Activated CD4-positive, alpha-beta T cell treated with anti-CD3 and anti-CD28 coated beads for 24 hours (primary cell): ENCODE results near the gene CHD6.

Experiments used
- DNase-seq, 2 donors: peaks; one replicate each; pipeline ENCODE4 v3.0.0-alpha.2; 2020; ENCODE audit warnings: low read depth in 2 of 2

CHD6 gene

GRCh38 chr20:41592516-41593216, 25.5 kb downstream of the CHD6 start:
- DNase-seq = no peak

- no peak for DNase-seq
These were observed 30.2 kb downstream of the CHD6 start for GRCh38 chr20:41587956-41588355.

- DNase-seq = no peak
These were observed 30.7 kb downstream of the CHD6 start for GRCh38 chr20:41587523-41587922.

DNA sequence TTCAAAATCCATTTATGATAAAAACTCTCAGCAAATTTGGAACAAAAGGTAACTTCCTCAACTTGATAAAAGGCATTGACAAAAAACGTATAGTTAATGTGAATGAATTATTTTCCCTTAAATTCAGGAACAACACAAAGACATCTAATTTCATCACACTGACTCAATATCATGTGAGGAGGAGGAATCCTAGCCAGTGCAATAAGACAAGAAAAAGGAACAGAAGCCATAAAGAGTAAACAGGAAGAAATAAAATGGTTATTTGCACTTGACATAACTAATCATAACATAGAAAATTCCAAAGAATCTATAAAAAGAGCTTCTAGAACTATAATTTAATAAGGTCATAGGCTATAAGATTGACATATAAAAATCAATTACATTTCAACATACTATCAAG, 31.4 kb downstream of the CHD6 start:
- no peak for DNase-seq

- no peak for DNase-seq
These were observed 37.8 kb downstream of the CHD6 start for GRCh38 chr20:41580350-41580749.

DNA sequence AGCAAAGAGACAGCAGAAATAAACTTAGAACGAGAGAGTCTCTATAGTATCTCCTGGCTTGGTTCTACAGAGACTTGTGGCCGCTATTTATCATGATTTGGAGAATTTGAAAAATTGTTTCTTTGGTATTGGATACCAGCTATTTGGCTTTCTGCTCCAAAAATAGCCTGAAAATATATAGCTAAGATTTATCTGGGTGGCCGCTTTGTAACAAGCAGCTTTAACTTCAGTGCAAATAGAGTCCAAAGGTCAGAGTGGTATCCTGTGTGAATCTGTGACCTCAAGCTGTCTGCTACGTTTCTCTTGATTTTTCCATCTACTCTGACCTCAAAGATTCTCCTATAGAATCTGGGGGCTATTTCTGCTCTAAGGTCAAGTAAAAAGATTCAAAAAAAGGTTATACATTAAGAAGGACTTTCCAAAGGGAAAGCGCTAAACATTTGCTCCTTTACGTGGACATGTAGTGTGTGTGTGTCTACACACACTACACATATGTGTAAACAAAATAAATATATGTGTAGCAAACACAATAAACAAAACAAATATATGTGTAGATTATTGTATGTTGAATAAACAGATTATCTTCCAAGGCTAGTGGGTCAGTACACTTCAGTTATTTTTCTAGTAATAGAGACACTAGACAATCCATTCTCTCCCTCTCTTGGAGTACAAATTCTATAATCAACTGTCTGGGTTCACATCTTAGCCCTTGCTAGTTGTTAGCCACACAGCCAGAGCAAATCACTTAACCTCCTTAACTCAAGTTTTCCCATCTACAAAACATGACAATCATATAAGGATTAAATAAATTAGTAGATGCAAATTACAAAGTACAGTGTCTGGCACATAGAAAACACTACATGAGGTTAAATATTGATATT, 40.8 kb downstream of the CHD6 start:
- no peak for DNase-seq

- no peak for DNase-seq
These were observed 42.8 kb downstream of the CHD6 start for GRCh38 chr20:41575412-41575811.

- DNase-seq = no peak
These were observed 43.3 kb downstream of the CHD6 start for GRCh38 chr20:41574802-41575389.

- no peak for DNase-seq
These were observed 44.2 kb downstream of the CHD6 start for GRCh38 chr20:41573955-41574354.

DNA sequence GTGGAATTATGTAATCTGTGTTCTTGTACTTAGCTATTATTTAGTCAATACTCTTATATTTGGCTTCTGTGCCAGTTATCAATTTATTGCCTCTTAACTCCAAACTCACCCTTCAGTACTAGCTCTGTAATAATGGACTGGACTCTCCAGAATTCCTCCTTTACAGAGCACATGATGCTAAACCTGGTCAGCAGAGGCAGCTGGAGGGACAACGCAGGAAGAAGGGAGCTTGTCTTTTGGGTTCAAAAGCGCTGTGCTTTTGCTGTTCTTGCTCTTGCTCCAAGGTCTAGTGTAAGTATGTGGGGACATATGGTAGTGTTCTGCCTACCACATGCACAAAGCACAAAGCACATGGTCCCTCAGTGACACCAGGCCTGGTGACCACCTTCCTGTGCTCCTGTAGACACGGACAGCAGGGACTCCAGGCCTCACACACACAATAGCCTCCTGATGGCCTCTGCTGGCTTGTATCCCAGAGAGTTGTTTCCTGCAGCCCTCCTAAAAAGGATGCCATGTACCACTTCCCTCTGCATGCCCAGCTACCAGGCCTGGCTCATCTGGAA, 46.1 kb downstream of the CHD6 start:
- DNase-seq = no peak

DNA sequence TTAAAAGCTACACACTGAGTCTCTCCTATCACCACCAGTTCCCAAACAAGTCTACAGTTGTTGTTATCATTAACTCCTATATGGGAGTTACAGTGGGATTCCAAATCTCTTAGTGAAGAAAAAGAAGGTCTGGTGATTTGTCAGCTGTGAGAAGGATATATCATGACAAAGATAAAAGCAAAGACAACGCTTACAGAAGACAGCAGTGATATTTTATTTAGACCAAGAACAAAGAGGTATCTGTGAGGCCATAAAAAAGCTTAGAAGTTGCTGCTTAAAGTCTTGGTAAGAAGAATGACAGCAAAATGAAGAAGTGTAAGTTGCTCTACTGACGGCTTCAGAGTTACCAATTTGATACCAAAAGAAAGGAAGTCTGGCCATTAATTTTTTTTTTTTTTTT, 47.2 kb downstream of the CHD6 start:
- no peak for DNase-seq

- DNase-seq = no peak
These were observed 47.6 kb downstream of the CHD6 start for GRCh38 chr20:41570557-41570956.

DNA sequence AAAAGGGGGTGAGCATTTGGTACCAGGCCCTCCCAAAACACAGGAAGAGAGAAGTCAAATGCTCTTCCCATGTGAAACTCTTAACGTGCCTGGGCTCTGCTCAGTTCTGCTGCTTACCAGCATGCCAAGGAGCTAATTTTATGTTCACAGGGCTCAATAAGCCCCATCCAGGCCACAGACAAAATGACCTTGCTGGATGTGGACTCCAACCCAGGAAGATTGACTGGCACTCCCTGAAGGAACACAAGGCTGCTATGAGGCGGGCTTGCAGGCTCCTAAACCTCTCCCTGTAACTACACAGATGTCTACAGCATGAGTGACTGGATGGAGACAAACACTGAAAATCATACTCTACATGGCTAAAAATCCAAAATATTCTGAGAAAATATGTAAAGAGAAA, 50.6 kb downstream of the CHD6 start:
- no peak for DNase-seq

- DNase-seq = no peak
These were observed 51.2 kb downstream of the CHD6 start for GRCh38 chr20:41566896-41567527.

DNA sequence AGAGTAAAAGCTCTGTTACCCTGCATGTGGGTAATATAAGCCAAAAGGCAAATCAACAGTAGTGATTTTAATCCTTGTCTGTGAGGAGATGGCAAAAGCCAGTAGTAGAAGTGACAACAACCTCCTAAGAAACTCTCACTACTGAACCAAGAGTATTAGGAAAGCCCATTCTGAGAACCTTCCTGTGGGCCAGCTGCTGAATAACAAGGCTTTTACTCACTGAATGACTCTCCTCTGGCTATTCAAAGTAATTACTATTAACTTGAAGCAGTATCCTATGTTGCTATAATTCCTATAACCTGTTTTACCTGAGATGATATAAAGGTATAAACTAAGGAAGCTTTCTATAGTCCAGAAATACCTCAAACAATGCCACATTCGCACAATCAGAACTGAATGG, 55.1 kb downstream of the CHD6 start:
- DNase-seq = no peak

DNA sequence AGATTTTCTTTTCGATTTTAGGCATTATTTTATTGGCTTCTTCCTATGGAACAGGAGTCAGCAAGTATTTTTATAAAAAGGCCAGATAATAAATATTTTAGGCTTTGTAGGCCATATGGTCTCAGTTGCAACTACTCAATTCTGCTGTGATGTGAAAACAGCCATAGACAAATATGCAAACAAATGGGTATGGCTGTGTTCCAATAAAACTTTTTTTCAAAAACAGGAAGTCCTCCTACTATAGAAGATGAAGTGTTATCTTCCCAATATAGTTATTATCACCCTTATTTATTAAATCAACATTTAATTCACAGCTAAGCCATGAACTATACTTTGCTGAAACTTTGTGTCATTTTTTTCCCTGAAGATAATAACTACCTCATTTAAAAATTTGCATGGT, 57.2 kb downstream of the CHD6 start:
- DNase-seq = no peak

- DNase-seq = no peak
These were observed 58.5 kb downstream of the CHD6 start for GRCh38 chr20:41559658-41560057.

DNA sequence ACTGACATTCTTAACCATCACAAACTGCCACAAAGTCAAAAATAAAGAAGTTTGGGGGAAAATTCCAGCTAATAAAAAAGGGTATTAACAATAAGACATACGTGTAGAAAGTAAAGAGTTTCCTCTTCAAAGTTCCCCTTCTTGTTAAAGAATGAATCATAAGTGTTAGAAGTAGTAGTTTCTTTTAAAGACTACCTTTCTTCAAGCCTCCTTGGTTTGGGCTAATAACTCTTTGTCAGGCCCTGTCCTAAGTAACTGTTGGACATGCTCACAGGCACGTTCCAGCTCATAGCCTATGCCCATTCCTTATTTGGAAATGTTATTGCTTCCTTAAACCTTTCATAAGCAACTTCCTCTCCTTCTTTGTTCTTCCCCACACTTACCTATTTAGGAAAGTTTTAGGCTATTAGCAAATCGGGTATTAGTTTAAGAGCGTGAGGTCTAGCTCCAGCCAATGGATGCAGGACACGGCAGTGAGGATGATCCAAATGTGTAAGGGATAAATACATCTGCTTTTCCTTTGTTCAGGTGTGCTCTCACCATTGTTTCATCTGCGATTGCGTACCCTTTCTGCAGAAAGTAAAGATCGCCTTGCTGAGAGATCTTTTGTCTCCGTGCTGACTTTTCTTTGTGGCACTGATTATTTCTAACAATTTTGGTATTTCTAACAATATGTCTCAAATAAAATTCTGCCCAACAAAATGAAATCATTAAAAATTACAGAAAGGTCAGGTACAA, 64.9 kb downstream of the CHD6 start:
- DNase-seq = no peak

DNA sequence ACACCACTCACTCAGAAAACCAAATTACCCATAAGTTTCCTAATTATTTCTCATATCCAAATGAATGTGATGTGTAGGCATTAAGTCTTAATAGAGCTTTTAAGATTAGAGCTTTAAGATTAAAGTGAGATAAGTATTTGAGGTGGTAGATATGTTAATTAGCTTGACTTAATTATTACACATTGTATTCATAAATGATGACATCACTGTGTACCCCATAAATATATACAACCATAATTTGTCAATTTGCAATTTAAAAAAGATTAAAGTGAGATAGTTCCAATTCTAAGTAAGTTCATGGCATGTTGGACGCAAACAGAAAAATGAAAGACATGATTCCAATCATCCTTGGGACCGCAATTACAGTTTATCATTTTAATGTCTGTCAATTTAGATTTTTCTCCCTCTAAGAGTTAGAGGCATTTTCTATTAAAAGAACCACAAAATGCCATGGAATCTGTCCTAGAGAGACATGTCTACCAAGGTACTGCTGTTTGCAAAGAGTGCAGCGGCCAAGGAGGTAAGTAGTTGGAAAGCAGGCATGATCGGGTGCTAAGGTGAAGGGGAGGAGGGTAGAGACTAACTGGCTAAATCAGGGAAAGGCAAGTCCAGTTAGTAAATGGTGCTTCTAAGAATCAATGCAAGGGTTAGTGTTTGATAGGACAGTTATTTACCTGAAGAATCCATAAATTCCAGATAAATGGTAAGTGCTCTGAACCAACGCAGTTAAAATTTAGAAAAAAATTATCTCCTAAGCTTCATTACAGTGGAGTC, 65.7 kb downstream of the CHD6 start:
- DNase-seq = no peak

DNA sequence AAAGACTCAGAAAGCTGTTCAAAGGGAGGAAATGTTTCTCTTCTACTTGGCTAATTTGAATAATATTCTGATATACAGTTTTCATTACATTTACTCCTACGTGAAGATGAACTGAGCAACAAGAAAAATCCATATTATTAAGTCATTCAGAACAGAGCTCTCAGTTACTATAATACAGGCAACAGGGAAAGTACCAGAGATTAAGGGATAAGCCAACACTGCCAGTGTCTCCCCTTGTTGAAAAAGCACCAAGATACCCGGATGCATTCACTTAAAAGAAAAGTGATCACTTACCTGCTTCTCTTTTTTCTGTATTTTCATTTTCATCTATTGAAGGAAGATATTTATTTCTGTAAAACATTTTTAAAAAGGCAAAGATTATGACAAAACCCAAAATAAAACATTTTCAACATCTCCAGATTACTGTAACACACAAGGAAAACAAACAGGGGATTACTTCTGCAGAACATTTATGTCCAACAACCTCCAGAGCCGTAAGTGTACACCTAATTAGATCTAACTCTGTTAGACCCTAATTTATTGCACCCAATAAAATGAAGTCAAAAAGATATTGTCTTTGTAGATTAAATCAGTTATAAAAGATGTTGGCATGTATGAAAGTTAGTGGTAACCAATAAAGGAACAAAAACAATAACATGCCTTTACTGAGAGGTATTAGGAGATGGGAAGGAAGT, 67.0 kb downstream of the CHD6 start:
- DNase-seq = no peak
